ENCODE results near the gene MC1R.

The MC1R gene

DNA sequence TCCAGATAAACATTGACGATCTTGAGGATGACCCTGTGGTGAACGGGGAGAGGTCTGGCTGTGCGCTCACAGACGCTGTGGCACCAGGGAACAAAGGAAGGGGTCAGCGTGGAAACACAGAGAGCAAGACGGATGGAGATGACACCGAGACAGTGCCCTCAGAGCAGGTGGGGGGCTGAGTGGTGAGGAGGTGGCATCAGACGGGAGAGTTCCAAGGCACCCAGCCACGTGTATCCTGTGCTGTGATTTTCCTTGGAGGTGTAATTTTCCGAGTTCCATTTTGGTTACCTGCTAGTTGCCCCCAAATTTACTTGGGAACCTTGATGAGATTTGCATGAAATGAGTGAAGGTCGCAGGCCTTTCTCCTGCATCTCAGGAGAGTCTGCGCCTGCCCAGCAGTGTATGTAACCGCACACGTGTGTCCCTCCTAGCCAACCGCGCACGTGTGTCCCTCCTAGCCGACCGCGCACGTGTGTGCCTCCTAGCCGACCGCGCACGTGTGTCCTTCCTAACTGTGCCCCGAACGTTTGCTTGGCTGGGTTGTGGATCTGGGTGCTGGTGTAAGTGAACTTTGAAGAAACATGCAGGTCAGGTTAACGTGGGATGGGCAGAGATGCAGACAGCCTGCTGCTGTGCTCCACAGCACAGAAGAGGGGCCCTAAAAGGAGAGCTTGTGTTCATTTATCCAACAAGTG, 35.2 kb upstream of the MC1R start:
- Histone ChIP-seq H3K4me3 (ENCODE audit: low read length) (no peak overlapping the region), H3K27me3 (ENCODE audit: insufficient read depth, low read length) (no peaks in the 10 kb centered on the region), H3K9me3 (ENCODE audit: insufficient read depth, low read depth, low read length) (no peaks in the 10 kb centered on the region), H3K9ac (ENCODE audit: low read depth, low read length) (no peak overlapping the region), H3K27ac (ENCODE audit: low read depth, low read length) (no peak overlapping the region), H3K4me1 (ENCODE audit: insufficient read depth, low read length) (no peaks in the 10 kb centered on the region), H3K36me3 (ENCODE audit: insufficient read depth, low read length) (peaks cover 78% of the 10 kb centered on the region)
- 97% methylated on average over 28 of the region's 28 CpGs for WGBS

DNA sequence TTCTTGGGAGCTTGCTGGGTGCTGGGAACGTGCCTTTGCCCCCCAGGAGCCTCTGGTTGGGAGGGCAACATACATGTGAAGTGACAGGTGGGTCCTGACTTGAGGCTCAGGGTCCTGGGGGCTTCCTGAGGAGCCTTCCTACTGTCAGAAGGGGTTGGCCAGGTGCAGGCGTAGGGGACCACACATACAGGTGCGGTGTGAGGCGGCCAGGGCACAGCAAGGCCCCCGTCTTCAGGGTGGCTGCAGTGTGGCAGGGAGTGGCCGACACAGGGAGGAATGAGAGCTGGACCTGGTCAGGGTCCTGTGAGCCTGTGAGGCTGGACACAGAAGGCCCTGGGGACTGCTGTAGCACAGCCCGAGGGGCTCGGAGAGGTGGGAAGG, 34.6 kb upstream of the MC1R start:
- Histone ChIP-seq H3K9ac (ENCODE audit: low read depth, low read length) (no peak overlapping the region), H3K9me3 (ENCODE audit: insufficient read depth, low read depth, low read length) (no peaks in the 10 kb centered on the region), H3K36me3 (ENCODE audit: insufficient read depth, low read length) (peaks cover 75% of the 10 kb centered on the region), H3K27me3 (ENCODE audit: insufficient read depth, low read length) (no peaks in the 10 kb centered on the region), H3K4me3 (ENCODE audit: low read length) (no peak overlapping the region), H3K4me1 (ENCODE audit: insufficient read depth, low read length) (no peaks in the 10 kb centered on the region), H3K27ac (ENCODE audit: low read depth, low read length) (no peak overlapping the region)
- WGBS, result 96% methylated on average over 8 of the region's 8 CpGs

DNA sequence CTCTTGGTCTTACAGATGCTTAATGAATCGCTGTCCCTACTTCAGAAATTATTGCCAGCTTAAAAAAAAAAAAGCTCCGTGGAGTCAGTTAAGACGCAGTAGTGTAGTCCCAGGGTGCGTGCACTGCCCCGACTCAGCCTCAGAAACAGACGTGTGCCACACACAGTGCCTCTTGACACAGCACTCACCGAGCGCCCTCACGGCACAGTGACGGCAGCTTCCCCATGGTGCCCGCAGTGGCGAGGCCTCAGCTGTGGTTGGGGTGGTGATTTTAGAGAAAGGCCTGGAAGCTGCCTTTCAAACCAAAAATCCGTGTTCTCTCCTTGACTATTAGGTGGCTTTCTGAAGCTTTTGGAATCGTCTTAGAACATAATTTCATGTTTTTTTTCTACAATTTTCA, 31.4 kb upstream of the MC1R start:
- 98% methylated on average over 14 of the region's 14 CpGs for WGBS
- Histone ChIP-seq H3K36me3 (ENCODE audit: insufficient read depth, low read length) (peaks cover 79% of the 10 kb centered on the region), H3K27ac (ENCODE audit: low read depth, low read length) (no peak overlapping the region)

DNA sequence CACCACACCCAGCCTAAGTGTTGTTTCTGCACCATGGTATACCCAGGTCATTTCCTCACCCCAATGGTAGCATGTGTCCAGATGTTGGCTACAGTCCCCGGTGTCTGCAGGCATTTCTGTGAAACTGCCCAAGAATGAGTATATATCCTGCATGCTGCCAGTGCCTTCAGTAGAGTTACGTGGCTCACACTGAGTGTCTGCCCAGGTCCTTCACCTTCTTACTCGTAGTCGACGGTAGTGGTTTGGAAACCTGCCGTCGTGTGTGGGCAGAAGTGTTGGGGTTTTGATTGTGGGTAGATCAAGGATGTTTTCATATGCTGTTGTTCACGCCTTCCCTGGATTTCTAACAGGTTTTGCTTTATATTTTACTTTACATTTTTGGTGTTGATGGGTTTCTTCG, 28.5 kb upstream of the MC1R start:
- 94% methylated on average over 8 of the region's 9 CpGs for WGBS
- Histone ChIP-seq H3K36me3 (ENCODE audit: insufficient read depth, low read length) (peaks cover 81% of the 10 kb centered on the region), H3K4me1 (ENCODE audit: insufficient read depth, low read length) (no peaks in the 10 kb centered on the region), H3K4me3 (ENCODE audit: low read length) (no peak overlapping the region), H3K27ac (ENCODE audit: low read depth, low read length) (no peak overlapping the region), H3K27me3 (ENCODE audit: insufficient read depth, low read length) (no peaks in the 10 kb centered on the region), H3K9me3 (ENCODE audit: insufficient read depth, low read depth, low read length) (no peaks in the 10 kb centered on the region), H3K9ac (ENCODE audit: low read depth, low read length) (no peak overlapping the region)

More for the DNA sequence above, 31.4 kb upstream of the MC1R start:
- H3K9ac ChIP-seq (ENCODE audit: low read depth, low read length), result no peak overlapping the region
- no peaks in the 10 kb centered on the region for H3K4me1 ChIP-seq (ENCODE audit: insufficient read depth, low read length)
- H3K9me3 ChIP-seq (ENCODE audit: insufficient read depth, low read depth, low read length), result no peaks in the 10 kb centered on the region
- H3K27me3 ChIP-seq (ENCODE audit: insufficient read depth, low read length), result no peaks in the 10 kb centered on the region
- no peak overlapping the region for H3K4me3 ChIP-seq (ENCODE audit: low read length)

DNA sequence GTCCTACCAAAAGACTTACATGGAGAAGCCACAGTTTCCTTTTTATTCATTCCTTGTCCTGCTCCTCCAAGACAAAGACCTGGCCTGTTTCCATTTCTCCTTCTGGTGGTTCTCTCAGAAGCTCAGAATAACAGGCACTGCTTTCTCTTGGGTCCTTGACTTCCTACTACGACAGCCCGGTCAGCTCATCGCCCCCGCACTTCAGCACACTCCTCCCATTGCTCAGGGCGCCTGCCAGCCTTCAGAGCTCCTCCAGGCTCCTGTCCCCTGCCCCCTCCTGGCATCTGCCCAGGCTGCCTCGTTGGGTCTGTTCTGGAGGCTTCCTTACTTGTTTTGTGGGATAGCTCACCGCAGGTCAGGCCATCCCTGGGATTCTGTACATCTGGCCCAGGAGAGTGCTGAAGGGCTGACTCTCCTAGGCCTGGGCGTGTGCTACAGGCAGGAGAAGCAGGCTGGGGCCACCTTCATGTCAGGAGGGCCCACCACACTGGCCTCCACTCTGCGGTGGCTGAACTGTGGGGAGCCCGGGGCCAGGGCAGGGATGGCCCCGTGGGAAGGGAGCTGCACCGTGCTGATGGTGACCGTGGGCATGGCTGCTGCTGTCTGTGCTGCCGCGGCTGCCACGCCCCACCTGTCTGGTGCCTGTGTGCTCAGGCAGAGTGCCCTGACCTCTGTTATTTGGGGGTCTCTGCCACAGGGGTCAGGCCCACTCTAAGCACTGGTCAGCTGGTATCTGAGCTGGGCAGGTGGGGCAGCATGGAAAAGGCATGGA, 27.6 kb upstream of the MC1R start:
- Histone ChIP-seq H3K4me3 (ENCODE audit: low read length) (no peak overlapping the region), H3K4me1 (ENCODE audit: insufficient read depth, low read length) (no peaks in the 10 kb centered on the region), H3K36me3 (ENCODE audit: insufficient read depth, low read length) (peaks cover 80% of the 10 kb centered on the region), H3K9ac (ENCODE audit: low read depth, low read length) (no peak overlapping the region), H3K9me3 (ENCODE audit: insufficient read depth, low read depth, low read length) (no peaks in the 10 kb centered on the region), H3K27ac (ENCODE audit: low read depth, low read length) (no peak overlapping the region), H3K27me3 (ENCODE audit: insufficient read depth, low read length) (no peaks in the 10 kb centered on the region)
- WGBS, result 95% methylated on average over 16 of the region's 16 CpGs

DNA sequence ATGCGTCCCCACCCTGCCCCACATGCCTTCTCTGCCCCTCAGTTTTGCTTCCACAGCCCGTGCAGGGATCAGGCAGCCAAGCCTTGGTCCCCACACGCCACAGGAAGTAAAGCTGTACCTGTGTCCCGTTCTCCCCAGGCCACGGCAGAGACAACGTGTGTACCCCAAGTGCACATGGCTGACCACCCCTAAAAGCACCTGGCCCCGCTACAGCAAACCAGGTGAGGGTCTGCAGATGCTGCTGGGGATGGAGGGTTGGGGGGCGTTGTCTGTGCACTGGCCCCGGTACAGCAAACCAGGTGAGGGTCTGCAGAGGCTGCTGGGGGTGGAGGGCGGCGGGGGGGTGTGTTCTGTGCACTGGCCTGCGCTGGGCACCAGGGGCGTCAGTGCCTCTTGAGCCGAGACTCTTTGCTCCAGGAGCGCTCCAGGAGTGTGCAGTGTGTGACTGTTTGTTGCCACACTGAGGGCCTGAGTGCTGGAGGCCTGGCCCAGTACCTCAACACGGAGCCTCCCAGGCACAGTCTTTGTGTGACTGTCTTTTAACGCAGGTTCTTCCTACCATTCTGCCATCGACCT, 26.5 kb upstream of the MC1R start:
- H3K4me3 ChIP-seq (ENCODE audit: low read length), result no peak overlapping the region
- H3K27me3 ChIP-seq (ENCODE audit: insufficient read depth, low read length), result no peaks in the 10 kb centered on the region
- no peaks in the 10 kb centered on the region for H3K9me3 ChIP-seq (ENCODE audit: insufficient read depth, low read depth, low read length)
- H3K36me3 ChIP-seq (ENCODE audit: insufficient read depth, low read length), result peaks cover 81% of the 10 kb centered on the region
- no peak overlapping the region for H3K27ac ChIP-seq (ENCODE audit: low read depth, low read length)
- WGBS, result 94% methylated on average over 18 of the region's 18 CpGs
- no peaks in the 10 kb centered on the region for H3K4me1 ChIP-seq (ENCODE audit: insufficient read depth, low read length)
- no peak overlapping the region for H3K9ac ChIP-seq (ENCODE audit: low read depth, low read length)

DNA sequence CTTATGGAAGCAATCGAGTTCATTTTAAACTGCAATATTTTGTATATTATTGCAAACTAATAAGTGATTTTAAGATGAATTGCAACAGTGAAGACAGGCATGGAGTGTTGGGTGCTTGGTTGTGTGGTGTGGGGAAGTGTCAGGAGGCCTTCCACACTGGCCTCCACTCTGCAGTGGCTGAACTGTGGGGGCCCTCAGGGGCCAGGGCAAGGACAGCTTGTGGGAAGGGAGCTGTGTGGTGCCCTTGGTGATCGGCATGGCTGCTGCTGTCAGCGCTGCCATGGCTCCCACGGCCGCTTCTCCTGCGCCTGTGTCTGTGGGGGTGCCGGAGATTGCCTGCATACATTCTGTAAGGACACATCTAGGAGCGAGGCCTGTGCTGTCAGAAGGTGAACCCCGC, 26.0 kb upstream of the MC1R start:
- H3K9me3 ChIP-seq (ENCODE audit: insufficient read depth, low read depth, low read length), result no peaks in the 10 kb centered on the region
- H3K4me1 ChIP-seq (ENCODE audit: insufficient read depth, low read length), result no peaks in the 10 kb centered on the region
- peaks cover 81% of the 10 kb centered on the region for H3K36me3 ChIP-seq (ENCODE audit: insufficient read depth, low read length)
- H3K27me3 ChIP-seq (ENCODE audit: insufficient read depth, low read length), result no peaks in the 10 kb centered on the region
- no peak overlapping the region for H3K4me3 ChIP-seq (ENCODE audit: low read length)
- no peak overlapping the region for H3K9ac ChIP-seq (ENCODE audit: low read depth, low read length)
- no peak overlapping the region for H3K27ac ChIP-seq (ENCODE audit: low read depth, low read length)
- 98% methylated on average over 9 of the region's 9 CpGs for WGBS

DNA sequence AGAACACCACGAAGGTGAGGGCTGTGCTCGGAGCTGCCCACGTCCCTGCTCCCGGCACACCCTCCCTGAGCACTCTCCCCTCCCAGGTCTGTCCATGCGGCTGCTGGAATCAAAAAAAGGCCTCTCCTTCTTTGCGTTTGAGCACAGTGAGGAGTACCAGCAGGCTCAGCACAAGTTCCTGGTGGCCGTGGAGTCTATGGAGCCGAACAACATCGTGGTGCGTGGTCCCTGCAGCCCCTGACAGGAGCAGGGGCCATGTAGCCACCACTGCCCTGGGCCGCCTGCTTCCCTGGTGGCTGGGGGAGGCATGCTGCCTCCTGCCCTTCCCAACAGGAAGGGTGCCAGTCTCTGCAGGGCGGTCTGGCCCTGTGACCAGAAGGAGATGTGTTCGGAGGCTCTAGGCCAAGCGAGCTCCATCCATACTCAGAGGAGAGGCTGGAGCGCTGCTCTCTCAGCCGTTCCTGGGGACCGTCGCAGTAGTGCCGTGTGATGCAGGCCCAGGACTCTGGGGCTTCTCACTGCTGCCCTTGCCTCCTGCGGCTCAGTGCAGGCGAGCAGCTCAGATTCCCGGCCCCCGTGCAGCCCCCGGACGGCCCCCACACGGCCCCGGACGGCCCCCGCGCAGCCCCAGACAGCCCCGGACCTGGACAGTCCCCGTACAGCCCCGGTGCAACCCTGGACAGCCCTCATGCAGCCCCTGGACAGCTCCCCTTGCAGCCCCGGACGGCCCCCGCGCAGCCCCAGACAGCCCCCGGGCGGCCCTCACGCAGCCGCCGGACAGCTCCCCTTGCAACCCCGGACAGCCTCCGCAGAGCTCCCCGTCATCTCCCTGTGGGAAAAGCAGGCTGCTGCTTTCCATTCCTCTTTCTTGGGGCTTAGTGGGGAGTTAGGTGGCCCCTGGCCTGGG, 24.8 kb upstream of the MC1R start:
- Histone ChIP-seq H3K4me1 (ENCODE audit: insufficient read depth, low read length) (no peaks in the 10 kb centered on the region), H3K36me3 (ENCODE audit: insufficient read depth, low read length) (peaks cover 82% of the 10 kb centered on the region), H3K27me3 (ENCODE audit: insufficient read depth, low read length) (no peaks in the 10 kb centered on the region), H3K4me3 (ENCODE audit: low read length) (no peak overlapping the region), H3K9ac (ENCODE audit: low read depth, low read length) (no peak overlapping the region), H3K9me3 (ENCODE audit: insufficient read depth, low read depth, low read length) (no peaks in the 10 kb centered on the region), H3K27ac (ENCODE audit: low read depth, low read length) (no peak overlapping the region)
- 97% methylated on average over 45 of the region's 45 CpGs for WGBS

DNA sequence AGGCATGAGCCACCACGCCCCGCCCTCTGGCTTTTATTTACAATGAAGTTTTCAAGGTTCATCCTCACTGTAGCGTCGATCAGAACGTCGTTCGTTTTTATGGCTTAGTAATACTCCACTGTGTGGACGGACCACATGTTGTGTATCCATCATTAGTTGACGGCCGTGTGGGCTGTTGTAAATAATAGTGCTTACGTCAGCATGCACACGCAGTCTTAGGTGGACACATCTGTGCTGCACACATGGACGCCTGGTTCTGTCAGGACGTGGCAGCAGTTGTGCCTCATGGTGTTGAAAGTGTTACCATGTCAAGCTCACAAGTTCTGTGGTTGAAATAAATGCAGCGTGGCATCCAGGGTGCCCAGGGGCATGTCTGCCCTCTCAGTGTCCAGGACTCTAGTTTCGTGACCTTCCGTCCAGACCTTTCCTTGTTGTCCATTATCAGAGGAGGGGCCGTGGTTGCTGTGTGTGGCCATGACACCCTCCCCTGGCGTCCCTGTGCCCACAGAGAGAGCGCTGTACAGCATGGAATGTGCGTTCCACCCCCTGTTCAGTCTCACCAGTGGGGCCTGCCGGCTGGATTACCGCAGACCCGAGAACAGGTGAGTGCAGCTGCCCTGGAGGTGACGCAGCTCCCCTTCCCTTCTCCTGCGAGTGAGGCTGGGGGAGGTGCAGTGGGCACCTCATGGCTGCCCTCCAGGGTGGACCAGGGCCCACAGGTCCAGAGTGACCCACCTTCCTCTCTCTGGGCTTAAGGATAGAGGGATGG, 23.0 kb upstream of the MC1R start:
- H3K27ac ChIP-seq (ENCODE audit: low read depth, low read length), result no peak overlapping the region
- no peaks in the 10 kb centered on the region for H3K27me3 ChIP-seq (ENCODE audit: insufficient read depth, low read length)
- 95% methylated on average over 26 of the region's 26 CpGs for WGBS
- no peaks in the 10 kb centered on the region for H3K9me3 ChIP-seq (ENCODE audit: insufficient read depth, low read depth, low read length)
- H3K36me3 ChIP-seq (ENCODE audit: insufficient read depth, low read length), result peaks cover 84% of the 10 kb centered on the region
- no peak overlapping the region for H3K4me3 ChIP-seq (ENCODE audit: low read length)
- no peak overlapping the region for H3K9ac ChIP-seq (ENCODE audit: low read depth, low read length)
- no peaks in the 10 kb centered on the region for H3K4me1 ChIP-seq (ENCODE audit: insufficient read depth, low read length)

DNA sequence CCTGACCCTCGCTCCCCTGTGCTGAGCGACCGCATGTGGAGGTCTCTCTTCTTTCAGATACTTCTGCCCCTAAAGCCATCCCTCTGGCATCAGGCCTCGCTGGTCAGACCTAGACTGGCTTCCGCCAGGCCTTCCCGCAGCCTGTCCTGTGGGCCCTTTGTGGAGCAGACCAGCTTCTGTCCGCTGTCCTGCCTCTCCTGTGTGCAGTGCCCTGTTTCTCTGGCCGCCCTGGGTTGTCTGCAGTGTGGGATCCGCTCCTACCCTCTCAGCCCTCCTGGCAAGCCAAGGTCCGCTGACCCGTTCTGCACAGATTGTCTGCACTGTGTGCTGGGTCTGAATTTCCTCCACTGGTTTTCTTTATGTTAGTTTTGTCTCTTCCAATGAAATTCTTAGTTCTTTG, 21.5 kb upstream of the MC1R start:
- H3K36me3 ChIP-seq (ENCODE audit: insufficient read depth, low read length), result peaks cover 77% of the 10 kb centered on the region
- H3K4me1 ChIP-seq (ENCODE audit: insufficient read depth, low read length), result no peaks in the 10 kb centered on the region
- H3K27ac ChIP-seq (ENCODE audit: low read depth, low read length), result no peak overlapping the region
- WGBS, result 96% methylated on average over 11 of the region's 11 CpGs
- H3K9me3 ChIP-seq (ENCODE audit: insufficient read depth, low read depth, low read length), result no peaks in the 10 kb centered on the region
- no peak overlapping the region for H3K4me3 ChIP-seq (ENCODE audit: low read length)
- H3K9ac ChIP-seq (ENCODE audit: low read depth, low read length), result no peak overlapping the region
- H3K27me3 ChIP-seq (ENCODE audit: insufficient read depth, low read length), result no peaks in the 10 kb centered on the region

All from HUES64 (cell line).